Anterior cingulate cortex (tissue), 58 donors: ENCODE measurements around the gene C11orf24.
"Not testable (repeated sequence)": the region's sequence is repeated elsewhere in the genome, so short reads cannot be mapped to it uniquely, and the experiment has no call there.

Experiments
- DNase-seq, 58 donors: peaks; one replicate each; lab custom pipeline; 2025; lab: John Stamatoyannopoulos, UW

C11orf24 gene

DNA sequence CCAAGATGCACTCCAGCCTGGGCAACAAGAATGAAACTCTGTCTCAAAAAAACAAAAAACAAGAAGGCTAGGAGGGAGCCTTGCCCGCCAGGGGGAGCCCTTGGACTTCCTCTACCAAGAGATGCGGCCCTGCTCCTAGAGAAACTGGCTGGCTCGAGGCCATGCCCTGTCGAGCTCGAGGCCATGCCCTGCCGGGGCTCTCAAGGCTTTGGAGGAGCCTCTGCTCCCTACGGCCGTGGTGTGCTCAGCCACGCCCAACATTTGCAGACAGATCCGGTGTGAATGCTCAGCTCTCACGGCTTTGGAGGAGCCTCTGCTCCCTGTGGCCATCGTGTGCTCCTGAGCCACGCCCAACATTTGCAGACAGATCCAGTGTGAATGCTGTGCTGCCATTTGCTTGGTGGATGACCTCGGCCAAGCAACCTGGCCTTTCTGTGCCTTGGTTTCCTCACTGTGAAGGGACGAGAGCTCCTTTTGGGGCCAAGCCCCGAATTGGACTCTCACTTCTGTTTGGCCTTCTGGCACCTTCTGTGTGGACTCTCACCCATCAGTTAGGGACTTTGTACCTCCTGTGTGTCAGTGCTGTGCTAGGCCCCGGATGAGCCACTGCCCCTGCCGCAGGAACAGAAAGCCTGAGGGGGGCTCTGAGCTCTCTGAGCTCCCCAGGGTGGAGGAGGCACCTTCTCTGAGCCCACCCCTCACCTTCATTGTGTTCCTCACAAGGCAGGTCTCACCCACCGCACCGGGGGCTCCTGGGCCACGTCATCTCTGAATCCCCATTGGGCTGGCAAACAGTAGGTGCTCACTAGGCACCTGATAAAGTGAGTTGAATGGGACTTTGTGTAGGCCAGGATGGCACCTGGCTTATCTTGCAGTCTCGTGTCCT is 14.1 kb downstream of the C11orf24 start:
- peak; percentile 20 to 99 (median 88) for DNase-seq

- no peak for DNase-seq
These were observed 15.4 kb downstream of the C11orf24 start for GRCh38 chr11:68256331-68256741.

DNA sequence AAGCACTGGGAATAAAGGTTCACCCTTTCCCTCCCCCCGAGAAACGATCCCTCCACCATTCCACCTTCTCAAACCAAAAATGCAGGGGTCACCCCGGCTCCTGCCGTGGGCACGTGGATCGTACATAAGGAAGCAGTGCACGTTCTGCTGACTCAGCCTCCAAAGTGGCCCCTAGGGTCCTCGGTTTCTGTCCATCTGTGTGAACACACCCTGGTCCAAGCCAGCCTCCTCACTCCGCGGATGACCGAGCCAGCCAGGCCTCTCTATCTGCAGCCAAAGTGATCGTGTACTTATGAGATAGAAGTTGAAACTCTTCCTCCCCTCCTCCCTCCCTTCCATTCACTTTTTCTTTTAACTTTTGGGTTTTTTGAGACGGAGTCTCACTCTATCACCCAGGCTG is 16.2 kb downstream of the C11orf24 start:
- DNase-seq: no peak

DNA sequence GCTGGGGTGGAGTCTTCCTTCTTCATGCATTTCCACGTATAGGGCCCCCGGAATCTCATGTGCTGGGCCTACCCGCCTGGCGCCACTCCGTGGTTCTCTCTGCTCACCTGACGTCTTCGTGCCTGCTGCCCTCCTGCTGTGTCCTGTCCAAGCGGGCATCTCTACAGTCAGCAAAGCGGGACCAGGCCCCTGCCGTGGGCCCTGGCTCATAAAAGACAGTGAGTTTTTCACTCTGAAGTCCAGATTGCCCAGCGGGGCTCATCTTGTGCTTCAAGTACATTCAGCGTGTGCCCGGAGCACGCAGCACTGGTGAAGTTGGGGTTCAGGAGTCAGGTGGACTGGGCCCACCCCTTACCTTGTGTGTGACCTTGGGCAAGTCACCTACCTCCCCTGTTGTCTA is 17.4 kb downstream of the C11orf24 start:
- DNase-seq: no peak

- no peak for DNase-seq
These were observed 20.0 kb downstream of the C11orf24 start for GRCh38 chr11:68251765-68252164.

GRCh38 chr11:68244912-68245311 is 26.9 kb downstream of the C11orf24 start:
- DNase-seq: not testable (repeated sequence)

- not testable (repeated sequence) for DNase-seq
These were observed 27.9 kb downstream of the C11orf24 start for GRCh38 chr11:68243847-68244246.

GRCh38 chr11:68242616-68243015 is 29.2 kb downstream of the C11orf24 start:
- no peak for DNase-seq

- no peak for DNase-seq
These were observed 40.2 kb downstream of the C11orf24 start for GRCh38 chr11:68231621-68232020.

- no peak for DNase-seq
These were observed 42.2 kb downstream of the C11orf24 start for GRCh38 chr11:68229601-68230000.

DNA sequence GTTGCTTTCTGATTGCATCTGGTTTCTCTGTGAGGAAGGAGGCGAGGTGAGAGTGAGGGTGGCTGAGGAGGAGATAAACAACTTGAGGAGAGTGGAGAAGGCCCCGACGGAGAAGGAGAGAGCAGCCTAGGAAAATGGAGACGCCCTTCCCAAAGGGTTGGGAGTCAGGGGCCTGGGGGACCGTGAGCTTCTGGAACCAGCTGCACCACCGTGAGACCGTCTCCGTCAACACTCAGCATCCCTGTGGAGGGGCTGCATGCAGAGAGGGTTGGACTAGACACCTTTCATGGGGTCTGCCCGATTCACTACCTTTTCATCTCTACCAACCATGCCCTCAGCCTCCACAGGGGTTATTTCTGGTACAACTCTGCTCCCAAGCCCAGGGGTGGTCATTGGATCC is 45.4 kb downstream of the C11orf24 start:
- DNase-seq: no peak

DNA sequence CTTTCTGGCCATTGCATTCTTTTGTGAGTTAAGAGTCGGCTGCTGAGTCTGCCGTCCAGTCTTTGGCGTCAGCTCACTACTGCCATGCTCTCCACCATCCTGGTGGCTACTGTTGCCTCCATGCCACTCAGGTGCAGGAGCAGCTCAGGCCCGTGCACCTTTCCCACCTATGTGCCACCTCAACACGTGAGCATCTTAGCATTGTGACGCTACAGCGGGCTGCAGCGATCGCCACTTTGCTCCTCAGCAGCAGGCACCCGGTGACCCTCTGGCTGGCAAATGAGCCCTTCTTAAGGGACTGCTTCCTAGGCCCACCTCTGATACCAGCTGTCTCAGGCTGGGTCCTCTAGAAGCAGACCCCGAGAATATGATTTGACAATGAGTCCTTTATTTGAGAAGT is 47.2 kb downstream of the C11orf24 start:
- no peak for DNase-seq

DNA sequence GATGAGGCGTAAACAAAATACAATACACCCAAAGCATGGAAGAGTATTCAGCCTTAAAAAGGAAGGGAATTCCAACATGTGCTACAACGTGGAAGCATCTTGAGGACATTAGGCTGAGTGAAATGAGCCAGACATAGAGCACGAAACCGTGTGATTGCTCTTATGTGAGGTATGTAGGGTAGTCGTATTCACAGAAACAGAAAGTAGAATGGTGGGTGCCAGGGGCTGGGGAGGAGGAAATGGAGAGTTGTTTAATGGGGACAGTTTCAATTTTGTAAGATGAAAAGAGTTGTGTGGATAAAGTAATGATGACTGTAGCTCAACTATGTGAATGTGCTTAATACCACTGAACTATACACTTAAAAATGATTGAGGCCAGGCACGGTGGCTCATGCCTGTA is 48.5 kb downstream of the C11orf24 start:
- no peak for DNase-seq

GRCh38 chr11:68221406-68221805 is 50.4 kb downstream of the C11orf24 start:
- no peak for DNase-seq

GRCh38 chr11:68216171-68216938 is 55.4 kb downstream of the C11orf24 start:
- DNase-seq: no peak

- DNase-seq: no peak
These were observed 56.1 kb downstream of the C11orf24 start for GRCh38 chr11:68215524-68216170.

- peak in 9 of 58 donors; percentile 7 to 28 (median 16) for DNase-seq
These were observed 56.7 kb downstream of the C11orf24 start for GRCh38 chr11:68215087-68215445.

DNA sequence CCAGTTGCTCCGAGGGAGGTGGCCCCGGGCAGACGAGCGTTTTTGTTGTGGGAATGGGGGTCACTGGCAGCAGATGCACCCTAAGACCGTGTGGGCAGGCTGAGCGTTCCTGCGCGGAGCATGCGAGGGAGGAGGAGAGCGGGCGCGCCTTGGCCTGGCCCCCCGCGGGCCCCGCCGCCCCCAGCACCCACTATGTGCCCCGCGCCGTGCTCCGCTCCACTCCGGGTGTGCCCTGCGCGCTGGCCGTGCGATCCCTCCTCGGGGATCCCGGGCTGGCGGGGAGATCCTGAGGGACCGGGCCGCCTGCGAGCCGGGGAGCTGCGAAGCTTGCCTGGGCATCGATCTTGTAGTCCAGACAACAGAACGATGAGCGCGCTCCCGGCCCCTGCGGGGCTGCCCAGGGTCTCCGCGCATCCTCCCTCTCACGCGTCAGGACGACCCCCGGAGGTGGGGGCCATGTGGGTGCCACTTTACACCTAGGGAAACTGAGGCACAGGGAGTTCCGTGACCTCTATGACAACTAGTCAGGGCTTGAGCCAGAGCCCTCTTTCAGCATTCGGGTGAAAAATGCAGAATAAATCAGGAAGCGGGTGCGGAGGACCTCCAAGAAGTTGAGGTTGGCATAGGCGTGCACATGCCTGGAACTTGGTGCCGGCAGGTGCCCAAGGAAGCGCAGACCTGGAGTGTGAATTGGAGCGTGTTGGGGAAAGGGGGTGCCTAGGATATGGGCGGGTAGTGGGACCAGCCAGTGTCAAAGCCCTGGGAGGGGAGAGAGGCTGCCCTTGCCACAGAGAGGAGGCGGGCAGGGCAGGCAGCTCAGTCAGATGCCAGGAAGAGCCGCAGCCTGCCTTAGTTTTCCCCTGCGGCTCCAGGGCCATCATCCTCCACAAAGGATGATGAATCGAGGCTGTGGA is 57.3 kb downstream of the C11orf24 start:
- peak in 5 of 58 donors; percentile 9 to 62 (median 46) for DNase-seq

GRCh38 chr11:68213555-68214172 is 58.1 kb downstream of the C11orf24 start:
- DNase-seq: peak in 56 of 58 donors; percentile 34 to 93 (median 81)

GRCh38 chr11:68213135-68213515 is 58.6 kb downstream of the C11orf24 start, which contains the start of gene KMT5B:
TSS of gene KMT5B (minus strand) at chr11:68213296. CDS start at chr11:68190076, 23,220 bp downstream.
- peak in 26 of 58 donors; percentile 12 to 80 (median 56) for DNase-seq
